Thyroid gland (tissue), 4 donors: ENCODE results near the gene EXT2. TPM values are rescaled to one million over a fixed set of nuclear protein-coding genes. Genes with fewer than 3 reads are reported as not detected.

Experiments used
- DNase-seq, 2 donors: peaks; one replicate each; pipeline ENCODE4 v3.0.0-alpha.2; 2019
- H3K27ac ChIP-seq, 3 donors: fragments of 200-600 bp; sonication (generic); 1 replicate in 2 of 3; 2 replicates in 1 of 3; pipeline ENCODE4 v1.5.1; 2016 to 2019; ENCODE audit warnings: mild to moderate bottlenecking in 1 of 3, moderate library complexity in 1 of 3
- H3K27me3 ChIP-seq: fragments of 200-600 bp; sonication (generic); one replicate; pipeline ENCODE4 v1.5.1; 2019
- H3K36me3 ChIP-seq, 2 donors: fragments of 200-600 bp; sonication (generic); one replicate each; pipeline ENCODE4 v1.5.1; 2016 to 2019
- H3K4me1 ChIP-seq, 2 donors: fragments of 200-600 bp; sonication (generic); one replicate each; pipeline ENCODE4 v1.5.1; 2017 to 2019
- H3K4me3 ChIP-seq, 3 donors: fragments of 200-600 bp; sonication (generic); replicated peaks in 1 of 3; 1 replicate in 2 of 3; 2 replicates in 1 of 3; pipeline ENCODE4 v1.5.1; 2016; ENCODE audit warnings: mild to moderate bottlenecking in 1 of 3
- H3K9me3 ChIP-seq: fragments of 200-600 bp; sonication (generic); one replicate; pipeline ENCODE4 v1.5.1; 2017
- POLR2A ChIP-seq, 2 donors: fragments of 450-650 bp; IDR thresholded peaks; one replicate each; pipeline ENCODE4 v1.6.1; 2017; ENCODE audit warnings: antibody characterized with exemption in 2 of 2, mild to moderate bottlenecking in 2 of 2, moderate library complexity in 1 of 2
- WGBS, 2 donors: methylation state at CpG; one replicate each; pipeline ENCODE4 v1.1.5; 2017; 5-methylcytosine and 5-hydroxymethylcytosine counted together
- intact Hi-C: fragments of 100-400 bp; cut with DNase I; formaldehyde crosslinking; loops from one replicate; pipeline ENCODE4 v1.15.1; 2023
- total RNA-seq, 4 donors: library from RNA; depleted of rRNA; stranded (reverse); fragments of >200 nt; gene quantifications; one replicate each; pipeline ENCODE4 v1.2.3, GENCODE V29; 2016
- TF ChIP-seq, protein P1 (sequence below), 6 experiments: fragments of 200-600 bp in 3 of 6; fragments of 450-650 bp in 3 of 6; sonication (generic) in 3 of 6; IDR thresholded peaks; one replicate each; pipeline ENCODE4 v1.5.1; 2016 to 2019; ENCODE audit warnings: antibody characterized with exemption in 6 of 6, mild to moderate bottlenecking in 2 of 6, inconsistent platforms in 1 of 6, moderate library complexity in 1 of 6

EXT2 gene
- total RNA-seq, 4 donors from 2014 or later = 53.2 to 95.8 (median 66.3) TPM

- intact Hi-C loops = loop anchor here (10.0 kb wide), 1 partner anchor 430 kb away; no protein-coding TSS in a partner anchor
- no peak for DNase-seq
- Histone ChIP-seq H3K36me3 (peaks cover 3% of the 10 kb centered on the region in 2 donors), H3K27ac (no peak overlapping the region), H3K27me3 (no peaks in the 10 kb centered on the region), H3K9me3 (no peaks in the 10 kb centered on the region), H3K4me3 (no peak overlapping the region), H3K4me1 (peaks cover 0 to 5% of the 10 kb centered on the region in 2 donors)
- no peak for TF ChIP-seq POLR2A (IDR thresholded peaks at IDR 0.05)
- TF ChIP-seq, protein P1, sequence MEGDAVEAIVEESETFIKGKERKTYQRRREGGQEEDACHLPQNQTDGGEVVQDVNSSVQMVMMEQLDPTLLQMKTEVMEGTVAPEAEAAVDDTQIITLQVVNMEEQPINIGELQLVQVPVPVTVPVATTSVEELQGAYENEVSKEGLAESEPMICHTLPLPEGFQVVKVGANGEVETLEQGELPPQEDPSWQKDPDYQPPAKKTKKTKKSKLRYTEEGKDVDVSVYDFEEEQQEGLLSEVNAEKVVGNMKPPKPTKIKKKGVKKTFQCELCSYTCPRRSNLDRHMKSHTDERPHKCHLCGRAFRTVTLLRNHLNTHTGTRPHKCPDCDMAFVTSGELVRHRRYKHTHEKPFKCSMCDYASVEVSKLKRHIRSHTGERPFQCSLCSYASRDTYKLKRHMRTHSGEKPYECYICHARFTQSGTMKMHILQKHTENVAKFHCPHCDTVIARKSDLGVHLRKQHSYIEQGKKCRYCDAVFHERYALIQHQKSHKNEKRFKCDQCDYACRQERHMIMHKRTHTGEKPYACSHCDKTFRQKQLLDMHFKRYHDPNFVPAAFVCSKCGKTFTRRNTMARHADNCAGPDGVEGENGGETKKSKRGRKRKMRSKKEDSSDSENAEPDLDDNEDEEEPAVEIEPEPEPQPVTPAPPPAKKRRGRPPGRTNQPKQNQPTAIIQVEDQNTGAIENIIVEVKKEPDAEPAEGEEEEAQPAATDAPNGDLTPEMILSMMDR (IDR thresholded peaks at IDR 0.05) = no peak
- WGBS, 2 donors = 92 to 96% methylated on average over 5 of the region's 5 CpGs
Measured at GRCh38 chr11:44104481-44105294, 9.2 kb downstream of the EXT2 start.

- no peaks in the 10 kb centered on the region for H3K9me3 ChIP-seq
- H3K27ac ChIP-seq = no peak overlapping the region
- no peak for DNase-seq
- no peaks in the 10 kb centered on the region for H3K4me1 ChIP-seq
- intact Hi-C loops = loop anchor here (10.0 kb wide), 1 partner anchor 427 kb away; no protein-coding TSS in a partner anchor
- WGBS, 2 donors = 88 to 90% methylated on average over 6 of the region's 6 CpGs
- H3K4me3 ChIP-seq = no peak overlapping the region
- TF ChIP-seq POLR2A (IDR thresholded peaks at IDR 0.05) = no peak
- TF ChIP-seq, protein P1 (IDR thresholded peaks at IDR 0.05) = no peak
- H3K27me3 ChIP-seq = no peaks in the 10 kb centered on the region
- peaks cover 3% of the 10 kb centered on the region in 2 donors for H3K36me3 ChIP-seq
Measured at GRCh38 chr11:44108260-44108659, 12.8 kb downstream of the EXT2 start.

GRCh38 chr11:44110231-44110679 lies 14.8 kb downstream of the EXT2 start:
- H3K27me3 ChIP-seq = no peaks in the 10 kb centered on the region
- no peak overlapping the region for H3K27ac ChIP-seq
- TF ChIP-seq, protein P1 (IDR thresholded peaks at IDR 0.05) = peak in 5 of 6 experiments; percentile 38 to 75 (median 66)
- no peak for TF ChIP-seq POLR2A (IDR thresholded peaks at IDR 0.05)
- peak; percentile 54 to 66 for DNase-seq
- no peak overlapping the region for H3K4me3 ChIP-seq
- no peaks in the 10 kb centered on the region for H3K4me1 ChIP-seq
- intact Hi-C loops = no loop called here
- peaks cover 10 to 13% of the 10 kb centered on the region in 2 donors for H3K36me3 ChIP-seq
- no peaks in the 10 kb centered on the region for H3K9me3 ChIP-seq
- WGBS, 2 donors = 4% methylated on average over 4 of the region's 4 CpGs

- no peaks in the 10 kb centered on the region for H3K27me3 ChIP-seq
- H3K4me3 ChIP-seq = no peak overlapping the region
- H3K9me3 ChIP-seq = no peaks in the 10 kb centered on the region
- H3K36me3 ChIP-seq = peaks cover 13 to 14% of the 10 kb centered on the region in 2 donors
- H3K4me1 ChIP-seq = no peaks in the 10 kb centered on the region
- no peak overlapping the region for H3K27ac ChIP-seq
- no peak for DNase-seq
- 78 to 82% methylated on average over 7 of the region's 7 CpGs for WGBS, 2 donors
- TF ChIP-seq, protein P1 (IDR thresholded peaks at IDR 0.05) = no peak
- TF ChIP-seq POLR2A (IDR thresholded peaks at IDR 0.05) = no peak
- intact Hi-C loops = no loop called here
Measured at GRCh38 chr11:44112091-44112821, 16.8 kb downstream of the EXT2 start.
